Esophagus squamous epithelium (tissue), 4 donors: ENCODE measurements around the gene KIF1A.

Source experiments
- CTCF ChIP-seq, 6 experiments: fragments of 450-650 bp in 4 of 6; fragments of 200-600 bp in 2 of 6; sonication (generic) in 2 of 6; IDR thresholded peaks; one replicate each; pipeline ENCODE4 v1.5.1; 2016 to 2019; ENCODE audit warnings: antibody characterized with exemption in 6 of 6, mild to moderate bottlenecking in 4 of 6, moderate library complexity in 4 of 6
- POLR2A ChIP-seq, 4 donors: fragments of 450-650 bp; IDR thresholded peaks; one replicate each; pipeline ENCODE4 v1.6.1; 2017; ENCODE audit warnings: antibody characterized with exemption in 4 of 4, mild to moderate bottlenecking in 4 of 4, moderate library complexity in 3 of 4

DNA sequence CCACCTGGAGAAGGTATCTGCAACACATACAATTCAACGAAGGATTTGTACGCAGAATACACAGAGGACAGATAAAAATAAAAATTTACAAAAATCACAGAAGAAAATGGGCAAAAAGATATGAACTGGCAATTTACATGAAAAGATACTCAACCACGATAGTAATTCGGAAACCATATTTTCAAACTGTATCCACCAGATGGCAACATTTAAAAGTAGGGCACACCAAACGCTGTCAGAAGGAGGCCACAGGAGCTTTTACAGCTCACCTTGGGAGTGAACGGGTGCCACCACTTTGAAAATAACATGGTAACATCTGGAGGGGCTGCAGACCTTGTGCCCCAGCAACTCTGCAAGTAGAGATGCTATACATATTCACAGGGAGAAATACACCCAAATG is 9.8 kb downstream of the KIF1A start:
- peak in 1 of 6 experiments; percentile 10 for TF ChIP-seq CTCF (IDR thresholded peaks at IDR 0.05)
- no peak for TF ChIP-seq POLR2A (IDR thresholded peaks at IDR 0.05)
